SK-N-SH treated with all-trans-retinoic acid at 6 μM for 48 hours (cell line): ENCODE results near the gene CARM1.
A peak's percentile ranks its signal among the peaks of the same experiment; 100 is the strongest.

Source experiments
- ATAC-seq: fragments of 200-7000 bp; cut with Tn5 transposase; 3 replicates; pipeline ENCODE4 v1.9.1; 2020; ENCODE audit warnings: mild to moderate bottlenecking, moderate library complexity
- ARNTL ChIP-seq: fragments of 450-650 bp; formaldehyde crosslinking; IDR thresholded peaks from 2 replicates; pipeline ENCODE4 v1.5.0; 2020; ENCODE audit warnings: low read depth, mild to moderate bottlenecking, moderate library complexity, borderline replicate concordance
- BACH2 ChIP-seq: fragments of 250-450 bp; sonication (Bioruptor Pico); IDR thresholded peaks from 2 replicates; pipeline ENCODE4 v1.9.0; 2021; ENCODE audit warnings: mild to moderate bottlenecking, borderline replicate concordance
- CREB5 ChIP-seq: fragments of 250-450 bp; sonication (Bioruptor Pico); IDR thresholded peaks from 2 replicates; pipeline ENCODE4 v1.5.1; 2020; ENCODE audit warnings: low read depth, mild to moderate bottlenecking, moderate library complexity
- CSDC2 ChIP-seq: fragments of 250-450 bp; sonication (Bioruptor Pico); IDR thresholded peaks from 2 replicates; pipeline ENCODE4 v1.5.0; 2020; ENCODE audit warnings: mild to moderate bottlenecking, moderate library complexity
- ESRRG ChIP-seq: fragments of 250-450 bp; sonication (Bioruptor Pico); IDR thresholded peaks from 2 replicates; pipeline ENCODE4 v1.6.1; 2021; ENCODE audit warnings: mild to moderate bottlenecking
- GLIS3 ChIP-seq: fragments of 250-450 bp; sonication (Bioruptor Pico); IDR thresholded peaks from 2 replicates; pipeline ENCODE4 v1.5.0; 2020; ENCODE audit warnings: mild to moderate bottlenecking, moderate library complexity
- ISL1 ChIP-seq: fragments of 250-450 bp; sonication (Bioruptor Pico); IDR thresholded peaks from 2 replicates; pipeline ENCODE4 v2.1.2; 2022; ENCODE audit warnings: mild to moderate bottlenecking, moderate library complexity
- OSR1 ChIP-seq: fragments of 250-450 bp; sonication (Bioruptor Pico); IDR thresholded peaks from 2 replicates; pipeline ENCODE4 v1.8.0; 2022; ENCODE audit warnings: moderate library complexity, mild to moderate bottlenecking, inconsistent platforms
- POU6F1 ChIP-seq: fragments of 250-450 bp; sonication (Bioruptor Pico); IDR thresholded peaks from 2 replicates; pipeline ENCODE4 v1.8.0; 2021; ENCODE audit warnings: low read depth, mild to moderate bottlenecking, moderate library complexity, borderline replicate concordance
- PPARA ChIP-seq: fragments of 250-450 bp; sonication (Bioruptor Pico); IDR thresholded peaks from 2 replicates; pipeline ENCODE4 v1.5.0; 2020; ENCODE audit warnings: mild to moderate bottlenecking, borderline replicate concordance
- RARB ChIP-seq: fragments of 250-450 bp; sonication (Bioruptor Pico); IDR thresholded peaks from 2 replicates; pipeline ENCODE4 v1.8.0; 2021; ENCODE audit warnings: mild to moderate bottlenecking, moderate library complexity
- SNAI2 ChIP-seq: fragments of 250-450 bp; sonication (Bioruptor Pico); IDR thresholded peaks from 2 replicates; pipeline ENCODE4 v1.5.0; 2020; ENCODE audit warnings: mild to moderate bottlenecking, moderate library complexity
- TOX ChIP-seq: fragments of 250-450 bp; sonication (Bioruptor Pico); IDR thresholded peaks from 2 replicates; pipeline ENCODE4 v1.8.0; 2021; ENCODE audit warnings: mild to moderate bottlenecking, moderate library complexity, borderline replicate concordance
- ZC3H10 ChIP-seq: fragments of 250-450 bp; sonication (Bioruptor Pico); IDR thresholded peaks from 2 replicates; pipeline ENCODE4 v1.5.1; 2021; ENCODE audit warnings: mild to moderate bottlenecking, moderate library complexity
- ZFP3 ChIP-seq: fragments of 250-450 bp; sonication (Bioruptor Pico); IDR thresholded peaks from 2 replicates; pipeline ENCODE4 v1.5.0; 2020; ENCODE audit warnings: mild to moderate bottlenecking, moderate library complexity
- ZFP30 ChIP-seq: fragments of 450-650 bp; formaldehyde crosslinking; IDR thresholded peaks from 2 replicates; pipeline ENCODE4 v1.5.0; 2022; ENCODE audit warnings: mild to moderate bottlenecking, moderate library complexity
- ZNF70 ChIP-seq: fragments of 450-650 bp; formaldehyde crosslinking; IDR thresholded peaks from 2 replicates; pipeline ENCODE4 v1.5.0; 2020; ENCODE audit warnings: mild to moderate bottlenecking, moderate library complexity
- ZNF8 ChIP-seq: fragments of 450-650 bp; formaldehyde crosslinking; IDR thresholded peaks from 2 replicates; pipeline ENCODE4 v1.5.0; 2020; ENCODE audit warnings: mild to moderate bottlenecking, moderate library complexity
- TF ChIP-seq, protein P1 (sequence below): fragments of 250-450 bp; sonication (Bioruptor Pico); IDR thresholded peaks from 2 replicates; pipeline ENCODE4 v1.5.1; 2021; ENCODE audit warnings: mild to moderate bottlenecking, moderate library complexity
- TF ChIP-seq, protein P2 (sequence below): fragments of 250-450 bp; sonication (Bioruptor Pico); IDR thresholded peaks from 2 replicates; pipeline ENCODE4 v1.5.0; 2020; ENCODE audit warnings: mild to moderate bottlenecking, moderate library complexity
- TF ChIP-seq, protein P3 (sequence below): fragments of 250-450 bp; sonication (Bioruptor Pico); IDR thresholded peaks from 2 replicates; pipeline ENCODE4 v1.8.0; 2020; ENCODE audit warnings: mild to moderate bottlenecking, moderate library complexity, borderline replicate concordance

The CARM1 gene

DNA sequence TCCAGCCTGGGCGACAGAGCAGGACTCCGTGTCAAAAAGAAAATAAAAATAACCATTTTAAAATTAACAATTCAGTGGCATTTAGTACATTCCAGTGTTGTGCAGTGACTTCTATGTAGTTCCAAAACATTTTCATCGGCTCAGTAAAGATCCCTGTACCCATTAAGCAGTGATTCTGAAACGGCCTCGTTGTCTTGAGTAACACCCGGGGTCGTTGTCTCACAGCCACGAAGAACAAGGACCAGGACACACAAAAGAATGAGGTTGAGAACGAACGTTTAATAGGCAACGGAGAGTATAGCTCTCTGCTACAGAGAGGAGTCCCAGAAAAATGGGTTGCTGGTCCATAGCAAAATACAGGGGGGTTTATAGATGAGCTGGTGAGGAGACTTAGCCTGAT is 33.0 kb upstream of the CARM1 start:
- TF ChIP-seq ZC3H10 (no peak), POU6F1 (no peak), CSDC2 (CRISPR knock-in tag) (no peak)

GRCh38 chr19:10839114-10840050 is 32.0 kb upstream of the CARM1 start:
- no peak for TF ChIP-seq ZFP30 (CRISPR knock-in tag)
- TF ChIP-seq ZNF8 (CRISPR knock-in tag): peak; percentile 83
- no peak for ATAC-seq

More for the DNA sequence above, 33.0 kb upstream of the CARM1 start:
- ATAC-seq: no peak

DNA sequence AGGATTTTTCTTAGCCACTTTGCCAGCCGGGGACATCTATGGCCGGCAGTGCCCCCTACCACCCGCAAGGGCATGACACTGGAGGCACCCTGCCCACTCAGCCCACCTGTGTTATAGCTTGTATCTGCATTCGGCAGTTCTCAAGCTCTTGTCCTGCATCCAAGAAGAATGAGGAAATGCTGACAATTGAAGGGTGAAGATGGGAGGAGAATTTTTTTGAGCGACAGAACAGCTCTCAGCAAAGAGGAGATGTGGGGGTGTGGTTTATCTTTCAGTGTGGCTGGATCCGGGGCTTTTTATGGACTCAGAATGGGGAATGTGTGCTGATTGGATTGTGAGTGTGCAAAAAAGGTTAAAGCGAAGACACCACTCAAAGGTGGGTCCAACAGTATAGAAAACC is 28.6 kb upstream of the CARM1 start:
- no peak for TF ChIP-seq TOX (CRISPR knock-in tag)
- no peak for TF ChIP-seq PPARA (CRISPR knock-in tag)
- TF ChIP-seq GLIS3 (CRISPR knock-in tag): no peak
- no peak for TF ChIP-seq ZC3H10
- TF ChIP-seq ESRRG (CRISPR knock-in tag): no peak
- no peak for TF ChIP-seq CREB5 (CRISPR knock-in tag)
- no peak for TF ChIP-seq ARNTL (CRISPR knock-in tag)
- no peak for TF ChIP-seq SNAI2
- TF ChIP-seq CSDC2 (CRISPR knock-in tag): no peak
- no peak for TF ChIP-seq ZNF70 (CRISPR knock-in tag)
- TF ChIP-seq, protein P1, sequence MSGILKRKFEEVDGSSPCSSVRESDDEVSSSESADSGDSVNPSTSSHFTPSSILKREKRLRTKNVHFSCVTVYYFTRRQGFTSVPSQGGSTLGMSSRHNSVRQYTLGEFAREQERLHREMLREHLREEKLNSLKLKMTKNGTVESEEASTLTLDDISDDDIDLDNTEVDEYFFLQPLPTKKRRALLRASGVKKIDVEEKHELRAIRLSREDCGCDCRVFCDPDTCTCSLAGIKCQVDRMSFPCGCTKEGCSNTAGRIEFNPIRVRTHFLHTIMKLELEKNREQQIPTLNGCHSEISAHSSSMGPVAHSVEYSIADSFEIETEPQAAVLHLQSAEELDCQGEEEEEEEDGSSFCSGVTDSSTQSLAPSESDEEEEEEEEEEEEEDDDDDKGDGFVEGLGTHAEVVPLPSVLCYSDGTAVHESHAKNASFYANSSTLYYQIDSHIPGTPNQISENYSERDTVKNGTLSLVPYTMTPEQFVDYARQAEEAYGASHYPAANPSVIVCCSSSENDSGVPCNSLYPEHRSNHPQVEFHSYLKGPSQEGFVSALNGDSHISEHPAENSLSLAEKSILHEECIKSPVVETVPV (CRISPR knock-in tag): no peak
- TF ChIP-seq ZFP3: no peak
- TF ChIP-seq ZFP30 (CRISPR knock-in tag): no peak
- ATAC-seq: no peak

GRCh38 chr19:10846500-10847202 is 24.7 kb upstream of the CARM1 start:
- no peak for ATAC-seq
- TF ChIP-seq ZC3H10 (no peak), ZNF8 (CRISPR knock-in tag) (no peak), ARNTL (CRISPR knock-in tag) (no peak), TOX (CRISPR knock-in tag) (no peak)

DNA sequence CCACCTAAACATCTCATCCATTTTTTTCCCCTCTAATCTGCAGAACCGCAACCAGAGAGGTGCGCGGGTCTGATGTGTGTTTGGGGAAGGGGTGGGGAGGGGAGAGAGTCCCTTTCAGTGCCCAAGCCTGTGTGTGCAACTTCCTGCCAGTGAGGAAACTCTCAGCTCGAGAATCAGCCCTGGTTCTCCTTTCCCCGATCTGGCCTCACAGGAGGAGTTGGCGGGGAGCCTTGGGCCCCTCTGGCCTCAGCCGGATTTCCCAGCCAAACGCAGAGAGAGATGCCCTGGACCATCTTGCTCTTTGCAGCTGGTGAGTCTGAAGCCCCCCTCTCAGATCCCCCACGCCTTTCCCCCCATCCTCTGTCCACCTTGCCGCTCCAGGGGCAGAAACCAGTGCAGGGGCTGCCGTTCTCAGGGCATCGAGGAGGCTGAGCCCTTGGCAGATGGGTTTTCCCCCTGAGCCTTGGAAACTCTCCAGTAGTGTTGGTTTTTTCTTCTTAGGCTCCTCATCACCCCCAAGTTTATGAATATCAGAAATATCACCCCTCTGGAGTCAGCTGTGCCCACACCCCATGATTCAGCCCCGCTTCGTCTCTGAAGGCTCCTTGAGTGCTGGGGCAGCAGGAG is 23.0 kb upstream of the CARM1 start, which contains the start of gene C19orf38:
Gene C19orf38 (plus strand): TSS at position 186 of the 627 bp plus-strand sequence. CDS start 94 bp downstream, at position 280.
- no peak for ATAC-seq
- TF ChIP-seq ZNF8 (CRISPR knock-in tag): no peak
- TF ChIP-seq OSR1 (CRISPR knock-in tag): no peak
- no peak for TF ChIP-seq SNAI2
- no peak for TF ChIP-seq ARNTL (CRISPR knock-in tag)
- TF ChIP-seq ZFP3: no peak
- no peak for TF ChIP-seq BACH2 (CRISPR knock-in tag)
- TF ChIP-seq CREB5 (CRISPR knock-in tag): no peak
- TF ChIP-seq GLIS3 (CRISPR knock-in tag): no peak
- TF ChIP-seq, protein P2, sequence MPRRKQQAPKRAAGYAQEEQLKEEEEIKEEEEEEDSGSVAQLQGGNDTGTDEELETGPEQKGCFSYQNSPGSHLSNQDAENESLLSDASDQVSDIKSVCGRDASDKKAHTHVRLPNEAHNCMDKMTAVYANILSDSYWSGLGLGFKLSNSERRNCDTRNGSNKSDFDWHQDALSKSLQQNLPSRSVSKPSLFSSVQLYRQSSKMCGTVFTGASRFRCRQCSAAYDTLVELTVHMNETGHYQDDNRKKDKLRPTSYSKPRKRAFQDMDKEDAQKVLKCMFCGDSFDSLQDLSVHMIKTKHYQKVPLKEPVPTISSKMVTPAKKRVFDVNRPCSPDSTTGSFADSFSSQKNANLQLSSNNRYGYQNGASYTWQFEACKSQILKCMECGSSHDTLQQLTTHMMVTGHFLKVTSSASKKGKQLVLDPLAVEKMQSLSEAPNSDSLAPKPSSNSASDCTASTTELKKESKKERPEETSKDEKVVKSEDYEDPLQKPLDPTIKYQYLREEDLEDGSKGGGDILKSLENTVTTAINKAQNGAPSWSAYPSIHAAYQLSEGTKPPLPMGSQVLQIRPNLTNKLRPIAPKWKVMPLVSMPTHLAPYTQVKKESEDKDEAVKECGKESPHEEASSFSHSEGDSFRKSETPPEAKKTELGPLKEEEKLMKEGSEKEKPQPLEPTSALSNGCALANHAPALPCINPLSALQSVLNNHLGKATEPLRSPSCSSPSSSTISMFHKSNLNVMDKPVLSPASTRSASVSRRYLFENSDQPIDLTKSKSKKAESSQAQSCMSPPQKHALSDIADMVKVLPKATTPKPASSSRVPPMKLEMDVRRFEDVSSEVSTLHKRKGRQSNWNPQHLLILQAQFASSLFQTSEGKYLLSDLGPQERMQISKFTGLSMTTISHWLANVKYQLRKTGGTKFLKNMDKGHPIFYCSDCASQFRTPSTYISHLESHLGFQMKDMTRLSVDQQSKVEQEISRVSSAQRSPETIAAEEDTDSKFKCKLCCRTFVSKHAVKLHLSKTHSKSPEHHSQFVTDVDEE (CRISPR knock-in tag): no peak
- no peak for TF ChIP-seq ZNF70 (CRISPR knock-in tag)
- TF ChIP-seq, protein P3, sequence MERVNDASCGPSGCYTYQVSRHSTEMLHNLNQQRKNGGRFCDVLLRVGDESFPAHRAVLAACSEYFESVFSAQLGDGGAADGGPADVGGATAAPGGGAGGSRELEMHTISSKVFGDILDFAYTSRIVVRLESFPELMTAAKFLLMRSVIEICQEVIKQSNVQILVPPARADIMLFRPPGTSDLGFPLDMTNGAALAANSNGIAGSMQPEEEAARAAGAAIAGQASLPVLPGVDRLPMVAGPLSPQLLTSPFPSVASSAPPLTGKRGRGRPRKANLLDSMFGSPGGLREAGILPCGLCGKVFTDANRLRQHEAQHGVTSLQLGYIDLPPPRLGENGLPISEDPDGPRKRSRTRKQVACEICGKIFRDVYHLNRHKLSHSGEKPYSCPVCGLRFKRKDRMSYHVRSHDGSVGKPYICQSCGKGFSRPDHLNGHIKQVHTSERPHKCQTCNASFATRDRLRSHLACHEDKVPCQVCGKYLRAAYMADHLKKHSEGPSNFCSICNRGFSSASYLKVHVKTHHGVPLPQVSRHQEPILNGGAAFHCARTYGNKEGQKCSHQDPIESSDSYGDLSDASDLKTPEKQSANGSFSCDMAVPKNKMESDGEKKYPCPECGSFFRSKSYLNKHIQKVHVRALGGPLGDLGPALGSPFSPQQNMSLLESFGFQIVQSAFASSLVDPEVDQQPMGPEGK (CRISPR knock-in tag): no peak
- no peak for TF ChIP-seq ISL1 (CRISPR knock-in tag)
- TF ChIP-seq TOX (CRISPR knock-in tag): no peak
- no peak for TF ChIP-seq PPARA (CRISPR knock-in tag)
- TF ChIP-seq RARB (CRISPR knock-in tag): no peak
